HG03045 (cell line): ENCODE results near the gene OIP5.
"Not testable (repeated sequence)": the region's sequence is repeated elsewhere in the genome, so short reads cannot be mapped to it uniquely, and the experiment has no call there.

Experiments
- ATAC-seq: cut with Tn5 transposase; IDR thresholded peaks from one replicate; pipeline ENCODE4 v1.9.1; 2021; ENCODE audit warnings: mild to moderate bottlenecking, moderate library complexity; ENCODE audit not compliant: unreplicated experiment

The OIP5 gene

GRCh38 chr15:41260924-41261323, 71.5 kb downstream of the OIP5 start:
- not testable (repeated sequence) for ATAC-seq

- ATAC-seq: no peak
Observed at GRCh38 chr15:41259546-41260189, 72.7 kb downstream of the OIP5 start.
